Measurements from ENCODE around the gene MRPS15. TPM values are rescaled to one million over a fixed set of nuclear protein-coding genes. Genes with fewer than 3 reads are reported as not detected.

Gene MRPS15
- total RNA-seq, 1 donor from 2014 or later: 119 TPM

GRCh38 chr1:36466370-36467026, 2.3 kb upstream of the MRPS15 start:
- intact Hi-C loops (cut with micrococcal nuclease): no loop called here
- ATAC-seq: no peak
- DNase-seq: no peak

GRCh38 chr1:36465731-36466369, 1.7 kb upstream of the MRPS15 start:
- intact Hi-C loops (cut with micrococcal nuclease): no loop called here
- no peak for ATAC-seq

GRCh38 chr1:36464605-36465393, 615 bp upstream of the MRPS15 start:
- no peak for DNase-seq
- peak; percentile 63 for ATAC-seq
- intact Hi-C loops (cut with micrococcal nuclease): no loop called here

More at GRCh38 chr1:36465731-36466369, 1.7 kb upstream of the MRPS15 start:
- no peak for DNase-seq

GRCh38 chr1:36463463-36463802, 751 bp downstream of the MRPS15 start:
- intact Hi-C loops (cut with micrococcal nuclease): no loop called here
- no peak for ATAC-seq

GRCh38 chr1:36458910-36459309, 5.3 kb downstream of the MRPS15 start:
- intact Hi-C loops (cut with micrococcal nuclease): no loop called here
- ATAC-seq: no peak
- DNase-seq: no peak

More at GRCh38 chr1:36463463-36463802, 751 bp downstream of the MRPS15 start:
- no peak for DNase-seq

- intact Hi-C loops (cut with micrococcal nuclease): no loop called here
- DNase-seq: no peak
- no peak for ATAC-seq
Observed at GRCh38 chr1:36457691-36458090, 6.5 kb downstream of the MRPS15 start.

- ATAC-seq (no peak), DNase-seq (no peak)
- intact Hi-C loops (cut with micrococcal nuclease): no loop called here
Observed at GRCh38 chr1:36456391-36456928, 7.7 kb downstream of the MRPS15 start.

- ATAC-seq (no peak), DNase-seq (no peak)
- intact Hi-C loops (cut with micrococcal nuclease): no loop called here
Observed at GRCh38 chr1:36455386-36455785, 8.8 kb downstream of the MRPS15 start.

GRCh38 chr1:36453600-36454388, 10.4 kb downstream of the MRPS15 start:
- no peak for DNase-seq
- intact Hi-C loops (cut with micrococcal nuclease): no loop called here
- no peak for ATAC-seq

- intact Hi-C loops (cut with micrococcal nuclease): no loop called here
- ATAC-seq: no peak
- DNase-seq: no peak
Observed at GRCh38 chr1:36453051-36453450, 11.1 kb downstream of the MRPS15 start.

GRCh38 chr1:36450919-36451305, 13.3 kb downstream of the MRPS15 start:
- intact Hi-C loops (cut with micrococcal nuclease): no loop called here
- ATAC-seq (peak; percentile 11), DNase-seq (no peak)

- intact Hi-C loops (cut with micrococcal nuclease): no loop called here
- ATAC-seq: peak; percentile 99
- peak; percentile 97 for DNase-seq
Observed at GRCh38 chr1:36450270-36450918, 13.8 kb downstream of the MRPS15 start, which contains the start of gene OSCP1. Gene OSCP1, minus strand, starts transcription at chr1:36450451. Its CDS starts 82 bp downstream, at chr1:36450369.

- intact Hi-C loops (cut with micrococcal nuclease): no loop called here
Observed at GRCh38 chr1:36448530-36449056, 15.6 kb downstream of the MRPS15 start.

GRCh38 chr1:36447450-36447849, 16.7 kb downstream of the MRPS15 start:
- intact Hi-C loops (cut with micrococcal nuclease): no loop called here
- ATAC-seq: no peak
- no peak for DNase-seq

More at GRCh38 chr1:36448530-36449056, 15.6 kb downstream of the MRPS15 start:
- DNase-seq (no peak), ATAC-seq (no peak)

GRCh38 chr1:36446746-36447145, 17.4 kb downstream of the MRPS15 start:
- ATAC-seq (no peak), DNase-seq (no peak)
- intact Hi-C loops (cut with micrococcal nuclease): no loop called here

- ATAC-seq (no peak), DNase-seq (no peak)
- intact Hi-C loops (cut with micrococcal nuclease): no loop called here
Observed at GRCh38 chr1:36446271-36446670, 17.9 kb downstream of the MRPS15 start.

GRCh38 chr1:36443297-36443696, 20.9 kb downstream of the MRPS15 start:
- no peak for DNase-seq
- no peak for ATAC-seq
- intact Hi-C loops (cut with micrococcal nuclease): no loop called here

- no peak for ATAC-seq
- intact Hi-C loops (cut with micrococcal nuclease): no loop called here
- no peak for DNase-seq
Observed at GRCh38 chr1:36442337-36442736, 21.8 kb downstream of the MRPS15 start.

All from left ventricle myocardium superior (tissue), 1 donor.